ENCODE measurements around the gene AP1AR.
"Not testable (repeated sequence)": the region's sequence is repeated elsewhere in the genome, so short reads cannot be mapped to it uniquely, and the experiment has no call there.

The AP1AR gene

GRCh38 chr4:112280386-112281056 is 48.9 kb downstream of the AP1AR start:
- no peak for DNase-seq

- DNase-seq, result not testable (repeated sequence)
Measured at GRCh38 chr4:112281895-112282398, 50.4 kb downstream of the AP1AR start.

DNA sequence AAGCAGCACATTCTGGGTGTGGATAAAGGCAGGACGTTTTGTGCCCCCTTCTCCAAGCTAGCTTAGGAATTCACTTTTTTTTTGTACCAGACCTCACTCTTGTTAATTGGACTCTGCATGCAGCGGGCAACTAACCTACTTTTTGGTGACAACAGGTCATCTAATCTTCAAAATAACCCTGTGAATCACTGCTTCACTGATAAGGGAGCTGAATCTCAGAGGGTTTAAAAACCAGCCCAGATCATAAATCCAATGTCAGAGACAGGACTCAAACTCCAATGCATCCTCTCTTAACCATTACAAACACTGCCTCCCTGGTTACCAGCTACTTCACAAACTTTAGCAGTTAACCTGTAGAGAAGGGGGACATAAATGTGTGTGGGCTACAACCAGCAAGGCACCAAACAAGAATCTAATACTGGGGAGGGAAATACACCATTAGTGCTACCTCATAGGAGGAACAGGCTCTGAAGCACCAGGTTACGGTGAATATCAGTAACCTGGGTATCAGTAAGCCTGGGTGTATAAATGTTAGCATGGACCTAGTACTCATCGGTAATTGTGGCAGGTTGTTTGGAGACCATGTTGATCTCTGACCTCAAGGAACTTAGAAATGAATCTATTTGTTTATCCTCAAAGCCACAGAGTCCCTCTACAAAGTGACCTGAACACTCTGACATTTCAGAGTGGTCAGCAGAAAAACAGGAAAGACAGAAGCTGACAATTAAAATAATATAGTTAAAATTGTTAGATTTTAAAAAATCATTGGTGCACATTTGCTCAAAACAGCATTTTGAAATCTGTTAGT is 51.5 kb downstream of the AP1AR start:
- no peak for DNase-seq

- no peak for DNase-seq
Measured at GRCh38 chr4:112284166-112284565, 52.6 kb downstream of the AP1AR start.

DNA sequence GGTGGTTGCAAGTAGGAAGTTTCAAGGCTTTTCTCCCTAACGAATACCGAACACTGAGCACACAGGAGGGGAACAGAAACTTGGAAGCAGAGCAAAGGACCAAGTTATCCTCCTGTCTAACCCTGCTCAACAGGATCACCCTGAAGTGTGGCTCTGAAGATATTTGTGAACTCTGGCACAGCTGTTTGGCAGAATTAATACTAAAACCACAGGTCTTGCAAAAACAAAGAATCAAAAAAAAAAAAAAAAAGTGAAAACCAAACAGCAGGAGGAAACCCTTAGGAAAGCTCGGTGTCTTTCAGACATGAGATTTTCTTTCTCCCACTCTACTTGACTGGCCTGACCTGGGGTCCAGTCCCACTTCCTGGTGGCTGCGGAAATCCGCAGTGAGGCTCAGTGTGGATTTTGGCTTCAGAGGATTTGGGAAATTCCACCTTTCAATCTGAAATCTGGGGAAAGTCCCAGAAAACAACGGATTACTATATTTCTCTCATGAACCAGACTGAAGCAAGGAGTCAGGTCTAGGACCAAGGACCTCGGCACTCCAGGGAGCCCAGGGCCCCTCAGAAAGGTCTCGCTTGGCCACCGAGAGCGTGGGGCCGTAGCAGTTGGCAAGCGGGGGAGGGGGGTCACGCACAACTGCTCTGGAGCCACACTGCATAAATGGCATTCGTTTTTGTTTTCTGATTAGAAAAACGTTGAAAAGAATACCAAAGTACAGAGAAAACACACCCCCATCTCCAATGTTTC is 53.2 kb downstream of the AP1AR start:
- no peak for DNase-seq

DNA sequence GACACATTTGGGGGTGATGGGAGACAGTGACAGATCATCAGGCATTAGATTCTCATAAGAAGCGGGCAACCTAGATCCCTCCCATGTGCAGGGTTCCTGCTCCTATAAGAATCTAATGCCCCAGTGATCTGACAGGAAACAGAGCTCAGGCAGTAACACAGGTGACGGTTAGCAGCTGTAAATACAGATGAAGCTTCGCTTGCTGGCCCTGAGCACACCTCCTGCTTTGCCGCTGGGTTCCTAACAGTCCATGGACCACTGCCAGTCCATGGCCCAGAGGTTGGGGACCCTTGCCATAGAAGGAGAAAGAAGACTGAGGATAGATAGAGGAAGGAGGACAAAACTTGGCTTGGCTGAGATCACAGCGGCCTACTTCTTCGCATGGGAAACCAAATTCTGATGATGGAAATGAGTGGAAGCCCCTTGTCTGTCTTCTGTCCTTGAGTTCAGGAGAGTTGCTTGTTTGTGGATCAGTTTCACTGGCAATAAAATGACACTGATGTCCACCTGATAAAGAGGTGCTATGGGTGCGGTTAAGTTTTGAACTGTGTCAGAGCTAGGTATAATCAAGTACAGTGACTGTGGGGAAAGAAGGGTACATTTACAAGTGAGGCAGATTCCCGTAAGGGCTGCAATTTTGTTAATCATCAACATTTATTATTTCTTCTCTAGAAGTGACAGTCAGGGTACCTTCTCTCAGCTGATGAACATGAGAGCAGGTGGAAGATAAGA is 55.8 kb downstream of the AP1AR start:
- no peak for DNase-seq

DNA sequence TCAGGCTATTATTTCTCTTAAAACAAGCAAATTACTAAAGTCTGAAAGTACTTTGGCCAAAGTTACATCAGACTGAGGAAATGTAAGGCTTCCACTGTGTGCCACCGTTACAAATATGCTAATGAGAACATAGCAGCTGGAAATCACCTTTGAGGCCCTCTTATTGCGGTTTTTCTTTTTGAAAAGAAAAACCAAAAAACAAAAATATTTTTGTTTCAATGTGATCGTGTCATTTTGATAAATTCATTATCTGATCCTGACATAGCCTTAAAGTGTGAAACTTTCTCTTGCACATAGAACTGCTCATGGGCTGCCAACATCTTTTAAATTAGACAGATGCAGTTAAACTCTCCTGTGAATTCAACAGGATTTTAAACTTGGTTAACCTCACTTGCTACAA is 56.9 kb downstream of the AP1AR start:
- no peak for DNase-seq

GRCh38 chr4:112289407-112290253 is 58.0 kb downstream of the AP1AR start:
- no peak for DNase-seq

- peak; percentile 50 for DNase-seq
Measured at GRCh38 chr4:112290341-112290740, 58.8 kb downstream of the AP1AR start.

DNA sequence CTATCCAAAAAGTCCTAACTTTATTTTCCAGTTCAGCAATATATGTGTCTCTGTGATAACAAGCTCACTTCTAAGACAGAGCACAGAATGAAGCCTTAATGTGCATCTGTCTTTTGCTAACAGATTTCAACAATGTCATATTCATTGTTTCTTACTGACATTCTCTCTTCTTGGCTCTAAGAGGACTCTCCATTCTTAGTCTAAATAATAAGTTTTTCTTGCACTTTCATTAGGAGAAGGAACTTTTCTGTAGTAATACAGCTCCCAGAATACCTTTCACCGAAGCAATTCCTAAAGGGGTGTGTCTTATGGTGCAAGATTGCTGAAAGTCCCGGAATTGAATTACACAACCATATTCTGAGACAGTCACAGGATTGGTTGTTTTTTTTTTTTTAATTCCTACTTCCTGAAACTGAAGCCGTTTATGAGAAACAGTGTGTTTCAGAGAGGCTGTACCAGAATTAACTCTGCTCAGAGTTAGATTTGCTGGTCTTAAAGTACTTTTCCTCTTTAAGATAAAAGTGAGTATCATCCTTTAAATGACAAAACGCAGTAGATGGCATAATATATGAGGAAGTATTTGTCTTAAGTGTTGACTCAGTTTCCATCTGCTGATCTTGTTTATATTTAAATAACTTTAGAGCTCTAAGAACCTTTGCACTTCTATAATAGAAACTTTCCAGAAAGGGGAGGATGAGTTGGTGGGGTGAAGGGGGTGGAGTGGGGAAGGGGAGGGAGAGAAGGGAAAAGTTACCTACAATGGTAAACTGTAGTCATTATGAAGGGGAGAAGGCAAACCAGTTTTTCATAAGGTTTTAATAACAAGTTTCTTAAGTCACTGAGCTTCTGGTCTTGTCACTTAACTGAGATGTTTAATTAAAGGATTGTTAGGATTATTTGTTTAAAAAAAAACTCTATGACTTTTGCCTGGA is 65.6 kb downstream of the AP1AR start, which contains the start of gene ALPK1:
TSS of gene ALPK1 (plus strand) at position 421 of the 932 bp plus-strand sequence.
- no peak for DNase-seq

DNA sequence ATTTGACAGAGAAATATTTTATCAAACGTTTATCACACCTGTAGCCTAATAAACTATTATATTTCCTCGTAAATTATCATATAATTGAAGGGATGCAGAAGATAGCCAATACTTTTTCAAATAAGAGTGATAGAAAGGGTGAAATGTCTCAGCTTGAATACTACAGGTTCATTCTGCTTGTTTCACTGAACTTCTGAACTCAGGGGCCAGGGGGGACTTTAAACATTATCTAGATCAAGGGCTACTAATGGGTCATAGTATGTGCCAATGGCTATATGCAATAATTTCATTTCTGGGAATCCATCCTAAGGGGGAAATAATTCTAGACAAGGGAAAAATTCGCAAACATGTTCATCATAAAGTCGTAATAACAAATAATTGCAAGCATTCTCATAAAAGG is 68.1 kb downstream of the AP1AR start:
- no peak for DNase-seq

GRCh38 chr4:112302320-112303274 is 71.0 kb downstream of the AP1AR start:
- no peak for DNase-seq

DNA sequence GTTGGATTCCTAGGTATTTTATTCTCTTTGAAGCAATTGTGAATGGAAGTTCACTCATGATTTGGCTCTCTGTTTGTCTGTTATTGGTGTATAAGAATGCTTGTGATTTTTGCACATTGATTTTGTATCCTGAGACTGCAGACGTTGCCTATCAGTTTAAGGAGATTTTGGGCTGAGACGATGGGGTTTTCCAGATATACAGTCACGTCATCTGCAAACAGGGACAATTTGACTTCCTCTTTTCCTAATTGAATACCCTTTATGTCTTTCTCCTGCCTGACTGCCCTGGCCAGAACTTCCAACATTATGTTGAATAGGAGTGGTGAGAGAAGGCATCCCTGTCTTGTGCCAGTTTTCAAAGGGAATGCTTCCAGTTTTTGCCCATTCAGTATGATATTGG is 73.9 kb downstream of the AP1AR start:
- DNase-seq, result not testable (repeated sequence)

DNA sequence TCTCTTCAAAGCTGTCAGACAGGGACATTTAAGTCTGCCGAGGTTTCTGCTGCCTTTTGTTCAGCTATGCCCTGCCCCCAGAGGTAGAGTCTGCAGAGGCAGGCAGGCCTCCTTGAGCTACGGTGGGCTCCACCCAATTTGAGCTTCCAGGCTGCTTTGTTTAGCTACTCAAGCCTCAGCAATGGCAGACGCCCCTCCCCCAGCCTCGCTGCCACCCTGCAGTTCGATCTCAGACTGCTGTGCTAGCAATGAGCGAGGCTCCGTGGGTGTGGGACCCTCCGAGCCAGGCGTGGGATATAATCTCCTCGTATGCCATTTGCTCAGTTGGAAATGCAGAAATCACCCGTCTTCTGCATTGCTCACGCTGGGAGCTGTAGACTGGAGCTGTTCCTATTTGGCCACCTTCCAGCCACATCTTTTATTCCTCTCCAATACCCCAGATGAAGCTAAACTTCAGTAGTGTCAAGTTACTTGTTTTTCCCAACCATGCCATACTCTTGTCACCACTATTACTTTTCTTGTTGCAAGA is 77.7 kb downstream of the AP1AR start:
- peak; percentile 45 for DNase-seq

DNA sequence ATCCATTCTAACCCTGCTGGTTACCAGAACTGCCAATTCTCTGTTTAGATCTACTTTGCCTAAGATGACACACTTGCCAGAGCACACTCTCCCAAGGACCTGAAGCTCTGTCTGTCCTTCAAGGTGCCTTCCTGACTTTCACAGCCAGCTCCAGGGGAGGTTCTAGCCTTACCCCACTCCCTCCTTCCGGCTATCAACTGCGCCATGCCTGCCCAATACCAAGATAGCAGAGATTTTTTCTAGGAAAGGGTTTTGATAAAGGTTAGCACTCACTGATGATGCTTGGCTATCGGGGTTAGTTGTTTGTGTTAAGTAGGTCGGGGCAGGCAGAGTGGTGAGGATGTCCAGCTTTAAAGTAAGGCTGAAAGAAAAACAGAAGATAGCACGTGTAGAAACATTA is 79.9 kb downstream of the AP1AR start:
- no peak for DNase-seq

DNA sequence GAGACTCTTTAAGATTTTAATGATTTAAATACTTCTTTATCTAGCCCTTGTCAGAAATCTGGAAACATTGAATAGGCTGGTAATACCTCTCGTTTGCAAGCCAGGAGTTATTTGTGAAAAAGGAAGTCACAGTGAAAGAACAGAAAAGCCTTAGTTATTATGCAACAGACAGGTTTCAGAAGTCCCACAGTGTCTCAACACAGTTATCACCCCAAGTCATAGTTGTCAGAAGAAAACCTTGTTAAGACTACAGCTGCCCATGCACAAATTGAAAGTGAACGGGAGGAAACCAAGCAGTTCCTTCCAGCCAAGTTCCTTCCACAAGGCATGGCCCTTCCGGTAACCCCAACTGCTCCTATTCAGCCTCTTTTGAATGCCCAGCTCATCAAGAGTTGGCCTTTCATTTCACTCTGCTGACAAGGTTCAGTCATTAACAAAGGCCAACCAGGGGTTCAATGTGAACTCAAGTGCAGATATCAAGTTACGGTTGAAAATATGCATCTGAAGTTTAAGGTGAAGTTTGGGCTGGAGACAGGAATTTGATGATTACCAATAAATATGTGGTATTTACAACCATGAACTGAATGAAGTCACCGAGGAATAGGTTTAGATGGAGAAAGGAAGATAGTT is 81.1 kb downstream of the AP1AR start:
- no peak for DNase-seq

GRCh38 chr4:112315446-112315845 is 83.9 kb downstream of the AP1AR start:
- no peak for DNase-seq

GRCh38 chr4:112316360-112316759 is 84.8 kb downstream of the AP1AR start:
- DNase-seq, result no peak
